Loucy (cell line): ENCODE measurements around the gene VEGFD.

ENCODE experiments used
- EZH2phosphoT487 ChIP-seq: fragments of 200-600 bp; IDR thresholded peaks from 2 replicates; pipeline ENCODE4 v1.6.1; 2018; ENCODE audit warnings: antibody characterized with exemption, mild to moderate bottlenecking, moderate library complexity, borderline replicate concordance
- TF ChIP-seq, protein P1 (sequence below): fragments of 200-600 bp; sonication (generic); conservative IDR thresholded peaks from 2 replicates; pipeline ENCODE4 v1.5.1; 2014; ENCODE audit warnings: mild to moderate bottlenecking, antibody characterized with exemption, low read length

DNA sequence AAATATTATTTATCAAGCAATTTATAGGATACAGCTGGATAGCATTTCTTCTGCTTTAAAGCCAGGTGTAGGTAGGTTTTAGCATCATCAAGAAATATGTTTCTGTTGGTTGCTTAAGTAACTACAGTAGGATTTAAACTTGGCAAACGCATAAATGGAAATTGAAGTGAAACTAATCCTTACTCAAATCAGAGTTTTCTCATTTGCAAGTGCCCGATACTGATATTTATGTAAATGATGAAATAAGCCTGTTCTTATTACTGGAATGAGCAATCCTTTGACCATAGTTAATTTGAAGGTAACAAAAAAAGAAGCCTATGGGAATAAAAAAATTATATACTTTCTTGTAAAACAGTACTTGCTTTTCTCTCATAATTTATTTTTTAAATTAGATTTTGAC lies 25.7 kb downstream of the VEGFD start:
- no peak for TF ChIP-seq EZH2phosphoT487
- TF ChIP-seq, protein P1, sequence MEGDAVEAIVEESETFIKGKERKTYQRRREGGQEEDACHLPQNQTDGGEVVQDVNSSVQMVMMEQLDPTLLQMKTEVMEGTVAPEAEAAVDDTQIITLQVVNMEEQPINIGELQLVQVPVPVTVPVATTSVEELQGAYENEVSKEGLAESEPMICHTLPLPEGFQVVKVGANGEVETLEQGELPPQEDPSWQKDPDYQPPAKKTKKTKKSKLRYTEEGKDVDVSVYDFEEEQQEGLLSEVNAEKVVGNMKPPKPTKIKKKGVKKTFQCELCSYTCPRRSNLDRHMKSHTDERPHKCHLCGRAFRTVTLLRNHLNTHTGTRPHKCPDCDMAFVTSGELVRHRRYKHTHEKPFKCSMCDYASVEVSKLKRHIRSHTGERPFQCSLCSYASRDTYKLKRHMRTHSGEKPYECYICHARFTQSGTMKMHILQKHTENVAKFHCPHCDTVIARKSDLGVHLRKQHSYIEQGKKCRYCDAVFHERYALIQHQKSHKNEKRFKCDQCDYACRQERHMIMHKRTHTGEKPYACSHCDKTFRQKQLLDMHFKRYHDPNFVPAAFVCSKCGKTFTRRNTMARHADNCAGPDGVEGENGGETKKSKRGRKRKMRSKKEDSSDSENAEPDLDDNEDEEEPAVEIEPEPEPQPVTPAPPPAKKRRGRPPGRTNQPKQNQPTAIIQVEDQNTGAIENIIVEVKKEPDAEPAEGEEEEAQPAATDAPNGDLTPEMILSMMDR: no peak
